Measurements from ENCODE around the gene ATIC.
"Not testable (repeated sequence)": the region's sequence is repeated elsewhere in the genome, so short reads cannot be mapped to it uniquely, and the experiment has no call there.

The ATIC gene

GRCh38 chr2:215316336-215316735 lies 4.5 kb downstream of the ATIC start:
- no peak for DNase-seq

GRCh38 chr2:215319500-215319899 lies 7.6 kb downstream of the ATIC start:
- DNase-seq, result no peak

- no peak for DNase-seq
Observed at GRCh38 chr2:215320102-215320501, 8.2 kb downstream of the ATIC start.

- no peak for DNase-seq
Observed at GRCh38 chr2:215320679-215321078, 8.8 kb downstream of the ATIC start.

- DNase-seq, result no peak
Observed at GRCh38 chr2:215324811-215325210, 13.0 kb downstream of the ATIC start.

GRCh38 chr2:215328066-215328465 lies 16.2 kb downstream of the ATIC start:
- DNase-seq, result no peak

- DNase-seq, result no peak
Observed at GRCh38 chr2:215332872-215333595, 21.2 kb downstream of the ATIC start.

- DNase-seq, result no peak
Observed at GRCh38 chr2:215338883-215339679, 27.2 kb downstream of the ATIC start.

- no peak for DNase-seq
Observed at GRCh38 chr2:215347878-215348277, 36.0 kb downstream of the ATIC start.

GRCh38 chr2:215352602-215353001 lies 40.7 kb downstream of the ATIC start:
- DNase-seq, result no peak

GRCh38 chr2:215354771-215355695 lies 43.2 kb downstream of the ATIC start:
- no peak for DNase-seq

GRCh38 chr2:215355801-215356200 lies 43.9 kb downstream of the ATIC start:
- no peak for DNase-seq

- DNase-seq, result no peak
Observed at GRCh38 chr2:215356334-215356947, 44.6 kb downstream of the ATIC start.

GRCh38 chr2:215356948-215357461 lies 45.1 kb downstream of the ATIC start:
- no peak for DNase-seq

GRCh38 chr2:215357660-215358059 lies 45.8 kb downstream of the ATIC start:
- DNase-seq, result no peak

- no peak for DNase-seq
Observed at GRCh38 chr2:215358312-215358845, 46.5 kb downstream of the ATIC start.

GRCh38 chr2:215358891-215359575 lies 47.2 kb downstream of the ATIC start:
- DNase-seq, result no peak

GRCh38 chr2:215359576-215359922 lies 47.7 kb downstream of the ATIC start:
- DNase-seq, result no peak

- DNase-seq, result not testable (repeated sequence)
Observed at GRCh38 chr2:215360059-215360458, 48.2 kb downstream of the ATIC start.

- DNase-seq, result no peak
Observed at GRCh38 chr2:215360596-215360995, 48.7 kb downstream of the ATIC start.

GRCh38 chr2:215361211-215361875 lies 49.5 kb downstream of the ATIC start:
- no peak for DNase-seq
